Measurements from ENCODE around the gene EPB41L3. TPM values are rescaled to one million over a fixed set of nuclear protein-coding genes. Genes with fewer than 3 reads are reported as not detected.

Gene EPB41L3
- total RNA-seq, 1 experiment from 2014 or later, result 20.6 TPM

GRCh38 chr18:5524660-5525059, 19.1 kb downstream of the EPB41L3 start (continued):
- TF ChIP-seq ARID4B (CRISPR knock-in tag; IDR thresholded peaks at IDR 0.05; ENCODE audit: borderline replicate concordance) (no peak), CBFB (CRISPR knock-in tag; IDR thresholded peaks at IDR 0.05; ENCODE audit: low read depth) (no peak), EMX1 (CRISPR knock-in tag; IDR thresholded peaks at IDR 0.05) (no peak), PRRX2 (CRISPR knock-in tag; IDR thresholded peaks at IDR 0.05) (no peak), CREB1 (CRISPR knock-in tag; IDR thresholded peaks at IDR 0.05) (no peak), ZNF232 (CRISPR knock-in tag; IDR thresholded peaks at IDR 0.05) (no peak), PRDM15 (CRISPR knock-in tag; IDR thresholded peaks at IDR 0.05) (no peak), ZNF532 (CRISPR knock-in tag; IDR thresholded peaks at IDR 0.05; ENCODE audit: borderline replicate concordance) (no peak), ZNF138 (CRISPR knock-in tag; conservative IDR thresholded peaks at IDR 0.05) (no peak)

- Mint-ChIP-seq H3K27me3 (ENCODE audit: low read depth) (no peaks in the 10 kb centered on the region), H3K36me3 (no peaks in the 10 kb centered on the region), H3K9me3 (no peaks in the 10 kb centered on the region), H3K4me1 (peaks cover 10% of the 10 kb centered on the region; the same call in 1 of the 2 replicates), H3K27ac (no peak overlapping the region), H3K4me3 (no peak overlapping the region)
- no peak for ATAC-seq
- CTCF ChIA-PET, result no interaction called here
- DNase-seq (ENCODE audit: low spot score), result no peak
- POLR2A ChIA-PET, result no interaction called here
- no peak for TF ChIP-seq E2F4 (CRISPR knock-in tag; IDR thresholded peaks at IDR 0.05; ENCODE audit: borderline replicate concordance, low read depth)
- no peak for TF ChIP-seq NR3C1 (CRISPR knock-in tag; conservative IDR thresholded peaks at IDR 0.05; ENCODE audit: low read depth)
- TF ChIP-seq ZNF219 (CRISPR knock-in tag; IDR thresholded peaks at IDR 0.05; ENCODE audit: borderline replicate concordance), result no peak
- no peak for TF ChIP-seq SMAD4 (CRISPR knock-in tag; IDR thresholded peaks at IDR 0.05)
- TF ChIP-seq E2F1 (CRISPR knock-in tag; IDR thresholded peaks at IDR 0.05), result no peak
- TF ChIP-seq IRF1 (CRISPR knock-in tag; IDR thresholded peaks at IDR 0.05), result no peak
- TF ChIP-seq ZNF416 (CRISPR knock-in tag; IDR thresholded peaks at IDR 0.05), result no peak
- no peak for TF ChIP-seq HMGXB4 (CRISPR knock-in tag; IDR thresholded peaks at IDR 0.05)
- no peak for TF ChIP-seq ELF4 (CRISPR knock-in tag; IDR thresholded peaks at IDR 0.05; ENCODE audit: low read depth)
These were observed 22.8 kb downstream of the EPB41L3 start for GRCh38 chr18:5521000-5521399.
